Gastrocnemius medialis (tissue), 4 donors: ENCODE measurements around the gene GOSR1.

Experiments used
- POLR2A ChIP-seq, 2 donors: fragments of 450-650 bp; IDR thresholded peaks; one replicate each; pipeline ENCODE4 v1.6.1; 2017; ENCODE audit warnings: antibody characterized with exemption in 2 of 2, mild to moderate bottlenecking in 2 of 2, moderate library complexity in 2 of 2
- TF ChIP-seq, protein P1 (sequence below), 5 experiments: fragments of 450-650 bp in 3 of 5; fragments of 200-600 bp in 2 of 5; sonication (generic) in 2 of 5; IDR thresholded peaks in 4 of 5; conservative IDR thresholded peaks in 1 of 5; 1 replicate in 4 of 5; 2 replicates in 1 of 5; pipeline ENCODE4 v1.5.1; 2016 to 2019; ENCODE audit warnings: antibody characterized with exemption in 5 of 5, mild to moderate bottlenecking in 3 of 5, moderate library complexity in 3 of 5

DNA sequence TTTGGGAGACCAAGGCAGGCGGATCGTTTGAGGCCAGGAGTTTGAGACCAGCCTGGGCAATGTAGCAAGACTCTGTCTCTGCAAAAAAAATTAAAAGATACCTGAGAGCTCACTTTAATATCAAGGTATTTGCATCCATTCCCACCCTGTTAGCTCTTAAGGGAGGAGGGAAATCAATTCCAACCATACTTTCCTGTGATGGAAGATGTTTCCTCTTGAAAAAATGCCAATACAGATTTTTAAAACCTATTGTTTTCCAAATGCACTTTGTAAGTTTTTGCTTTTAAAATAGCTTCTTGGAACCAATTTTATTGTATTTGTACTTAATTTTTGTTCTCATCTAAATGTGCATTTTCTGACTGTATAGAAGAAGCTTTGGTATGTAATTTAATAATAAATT lies 49.2 kb downstream of the GOSR1 start:
- TF ChIP-seq, protein P1, sequence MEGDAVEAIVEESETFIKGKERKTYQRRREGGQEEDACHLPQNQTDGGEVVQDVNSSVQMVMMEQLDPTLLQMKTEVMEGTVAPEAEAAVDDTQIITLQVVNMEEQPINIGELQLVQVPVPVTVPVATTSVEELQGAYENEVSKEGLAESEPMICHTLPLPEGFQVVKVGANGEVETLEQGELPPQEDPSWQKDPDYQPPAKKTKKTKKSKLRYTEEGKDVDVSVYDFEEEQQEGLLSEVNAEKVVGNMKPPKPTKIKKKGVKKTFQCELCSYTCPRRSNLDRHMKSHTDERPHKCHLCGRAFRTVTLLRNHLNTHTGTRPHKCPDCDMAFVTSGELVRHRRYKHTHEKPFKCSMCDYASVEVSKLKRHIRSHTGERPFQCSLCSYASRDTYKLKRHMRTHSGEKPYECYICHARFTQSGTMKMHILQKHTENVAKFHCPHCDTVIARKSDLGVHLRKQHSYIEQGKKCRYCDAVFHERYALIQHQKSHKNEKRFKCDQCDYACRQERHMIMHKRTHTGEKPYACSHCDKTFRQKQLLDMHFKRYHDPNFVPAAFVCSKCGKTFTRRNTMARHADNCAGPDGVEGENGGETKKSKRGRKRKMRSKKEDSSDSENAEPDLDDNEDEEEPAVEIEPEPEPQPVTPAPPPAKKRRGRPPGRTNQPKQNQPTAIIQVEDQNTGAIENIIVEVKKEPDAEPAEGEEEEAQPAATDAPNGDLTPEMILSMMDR (IDR thresholded peaks at IDR 0.05 in 4 of 5, conservative IDR thresholded peaks at IDR 0.05 in 1 of 5): no peak
- TF ChIP-seq POLR2A (IDR thresholded peaks at IDR 0.05): no peak
